H1 (cell line): ENCODE data around the gene ALPP. TPM values are rescaled to one million over a fixed set of nuclear protein-coding genes. Genes with fewer than 3 reads are reported as not detected.

Source experiments
- ASH2L ChIP-seq: fragments of 200-600, 300-600 bp; sonication (generic); IDR thresholded peaks from one replicate; pipeline ENCODE4 v1.7.1; 2017; ENCODE audit warnings: low read length
- CBX5 ChIP-seq: fragments of 300-800, 300-1000 bp; sonication (generic); IDR thresholded peaks from 2 replicates; pipeline ENCODE4 v1.7.1; 2016; ENCODE audit warnings: antibody characterized with exemption, low read length, low read depth
- GABPA ChIP-seq: IDR thresholded peaks from 2 replicates; pipeline ENCODE4 v1.6.1; 2011; ENCODE audit warnings: mild to moderate bottlenecking, low read length, moderate library complexity, borderline replicate concordance; ENCODE audit not compliant: insufficient read depth
- SP2 ChIP-seq: IDR thresholded peaks from 2 replicates; pipeline ENCODE4 v1.6.1; 2012; ENCODE audit warnings: mild to moderate bottlenecking, low read length, inconsistent platforms
- SUZ12 ChIP-seq: fragments of 200-600 bp; sonication (generic); IDR thresholded peaks from 2 replicates; pipeline ENCODE4 v1.6.1; 2012; ENCODE audit warnings: mild to moderate bottlenecking, inconsistent platforms, low read length, moderate library complexity, mixed read lengths
- TAF1 ChIP-seq: IDR thresholded peaks from 2 replicates; pipeline ENCODE4 v1.6.1; 2011; ENCODE audit warnings: mild to moderate bottlenecking, low read depth, low read length
- TBP ChIP-seq: IDR thresholded peaks from 2 replicates; pipeline ENCODE4 v1.6.1; 2011; ENCODE audit warnings: low read depth, low read length, improper control_type of control experiment
- polyA plus RNA-seq, 7 experiments: library from polyadenylated mRNA; depleted of rRNA in 3 of 7; stranded (reverse) in 5 of 7; unstranded in 2 of 7; fragments of >200 nt in 5 of 7; fragments of 200-250 nt in 2 of 7; gene quantifications; 1 replicate in 5 of 7; 2 replicates in 1 of 7; 4 replicates in 1 of 7; pipeline versions ENCODE4 v1.2.1 to v1.2.3, GENCODE V29; 2011 to 2013; ENCODE audit warnings: missing spikeins in 2 of 7, mixed read lengths in 2 of 7
- total RNA-seq: library from RNA; stranded (reverse); fragmentation: NEBNext Ultra II Directional; extraction: Animal tissue kit (Norgen Biotek cat#: 25700); gene quantifications from 2 replicates; pipeline ENCODE4 v1.2.1, GENCODE V29; 2021
- TF ChIP-seq, protein P1 (sequence below): fragments of 300-600 bp; sonication (generic); IDR thresholded peaks from 2 replicates; pipeline ENCODE4 v1.7.1; 2012; ENCODE audit warnings: low read length, moderate library complexity, mild to moderate bottlenecking, inconsistent platforms; ENCODE audit not compliant: insufficient replicate concordance
- TF ChIP-seq, protein P2 (sequence below): IDR thresholded peaks from 2 replicates; pipeline ENCODE4 v1.6.1; 2012; ENCODE audit warnings: inconsistent platforms

Gene ALPP
- total and polyA plus RNA-seq, 2 of the 8 experiments (the other 6 are each of a cell fraction or from before 2014, with no cell fraction given), result 0.15 TPM

DNA sequence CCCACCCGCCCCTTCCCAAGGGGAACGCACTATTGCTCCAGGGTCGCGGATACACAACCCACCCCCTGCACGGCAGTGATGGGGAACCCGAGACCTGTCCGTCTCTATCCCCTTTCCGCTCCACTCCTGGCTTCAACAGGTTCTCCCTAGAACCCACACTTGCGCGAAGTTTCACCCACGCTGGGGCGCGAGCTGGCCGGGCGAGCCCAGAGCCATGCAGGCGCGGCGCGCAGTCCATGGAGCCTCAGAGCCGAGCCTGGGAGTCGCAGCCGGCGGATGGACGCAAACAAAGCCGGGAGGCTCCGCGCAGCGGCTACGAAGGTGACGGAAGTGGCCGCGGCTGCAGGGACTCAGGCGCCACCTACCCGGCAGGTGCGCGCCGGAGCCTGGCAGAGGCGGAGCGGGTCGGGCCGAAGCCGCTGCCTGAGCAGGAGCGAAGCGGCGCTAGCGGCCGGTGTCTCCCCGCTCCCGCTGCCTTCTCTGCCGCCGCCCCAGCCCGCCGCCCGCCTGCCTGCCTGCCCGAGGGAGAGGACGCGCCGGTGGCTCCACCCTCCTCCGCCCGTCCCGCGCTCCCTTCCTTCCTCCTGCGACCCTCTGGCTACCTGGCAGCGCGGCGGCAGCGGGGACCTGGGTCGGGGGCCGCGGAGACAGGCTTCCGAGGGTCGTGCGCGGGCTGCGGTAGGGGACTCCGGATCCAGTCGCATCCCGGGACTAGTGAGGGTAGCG is 42.1 kb downstream of the ALPP start (continued):
- TF ChIP-seq, protein P1, sequence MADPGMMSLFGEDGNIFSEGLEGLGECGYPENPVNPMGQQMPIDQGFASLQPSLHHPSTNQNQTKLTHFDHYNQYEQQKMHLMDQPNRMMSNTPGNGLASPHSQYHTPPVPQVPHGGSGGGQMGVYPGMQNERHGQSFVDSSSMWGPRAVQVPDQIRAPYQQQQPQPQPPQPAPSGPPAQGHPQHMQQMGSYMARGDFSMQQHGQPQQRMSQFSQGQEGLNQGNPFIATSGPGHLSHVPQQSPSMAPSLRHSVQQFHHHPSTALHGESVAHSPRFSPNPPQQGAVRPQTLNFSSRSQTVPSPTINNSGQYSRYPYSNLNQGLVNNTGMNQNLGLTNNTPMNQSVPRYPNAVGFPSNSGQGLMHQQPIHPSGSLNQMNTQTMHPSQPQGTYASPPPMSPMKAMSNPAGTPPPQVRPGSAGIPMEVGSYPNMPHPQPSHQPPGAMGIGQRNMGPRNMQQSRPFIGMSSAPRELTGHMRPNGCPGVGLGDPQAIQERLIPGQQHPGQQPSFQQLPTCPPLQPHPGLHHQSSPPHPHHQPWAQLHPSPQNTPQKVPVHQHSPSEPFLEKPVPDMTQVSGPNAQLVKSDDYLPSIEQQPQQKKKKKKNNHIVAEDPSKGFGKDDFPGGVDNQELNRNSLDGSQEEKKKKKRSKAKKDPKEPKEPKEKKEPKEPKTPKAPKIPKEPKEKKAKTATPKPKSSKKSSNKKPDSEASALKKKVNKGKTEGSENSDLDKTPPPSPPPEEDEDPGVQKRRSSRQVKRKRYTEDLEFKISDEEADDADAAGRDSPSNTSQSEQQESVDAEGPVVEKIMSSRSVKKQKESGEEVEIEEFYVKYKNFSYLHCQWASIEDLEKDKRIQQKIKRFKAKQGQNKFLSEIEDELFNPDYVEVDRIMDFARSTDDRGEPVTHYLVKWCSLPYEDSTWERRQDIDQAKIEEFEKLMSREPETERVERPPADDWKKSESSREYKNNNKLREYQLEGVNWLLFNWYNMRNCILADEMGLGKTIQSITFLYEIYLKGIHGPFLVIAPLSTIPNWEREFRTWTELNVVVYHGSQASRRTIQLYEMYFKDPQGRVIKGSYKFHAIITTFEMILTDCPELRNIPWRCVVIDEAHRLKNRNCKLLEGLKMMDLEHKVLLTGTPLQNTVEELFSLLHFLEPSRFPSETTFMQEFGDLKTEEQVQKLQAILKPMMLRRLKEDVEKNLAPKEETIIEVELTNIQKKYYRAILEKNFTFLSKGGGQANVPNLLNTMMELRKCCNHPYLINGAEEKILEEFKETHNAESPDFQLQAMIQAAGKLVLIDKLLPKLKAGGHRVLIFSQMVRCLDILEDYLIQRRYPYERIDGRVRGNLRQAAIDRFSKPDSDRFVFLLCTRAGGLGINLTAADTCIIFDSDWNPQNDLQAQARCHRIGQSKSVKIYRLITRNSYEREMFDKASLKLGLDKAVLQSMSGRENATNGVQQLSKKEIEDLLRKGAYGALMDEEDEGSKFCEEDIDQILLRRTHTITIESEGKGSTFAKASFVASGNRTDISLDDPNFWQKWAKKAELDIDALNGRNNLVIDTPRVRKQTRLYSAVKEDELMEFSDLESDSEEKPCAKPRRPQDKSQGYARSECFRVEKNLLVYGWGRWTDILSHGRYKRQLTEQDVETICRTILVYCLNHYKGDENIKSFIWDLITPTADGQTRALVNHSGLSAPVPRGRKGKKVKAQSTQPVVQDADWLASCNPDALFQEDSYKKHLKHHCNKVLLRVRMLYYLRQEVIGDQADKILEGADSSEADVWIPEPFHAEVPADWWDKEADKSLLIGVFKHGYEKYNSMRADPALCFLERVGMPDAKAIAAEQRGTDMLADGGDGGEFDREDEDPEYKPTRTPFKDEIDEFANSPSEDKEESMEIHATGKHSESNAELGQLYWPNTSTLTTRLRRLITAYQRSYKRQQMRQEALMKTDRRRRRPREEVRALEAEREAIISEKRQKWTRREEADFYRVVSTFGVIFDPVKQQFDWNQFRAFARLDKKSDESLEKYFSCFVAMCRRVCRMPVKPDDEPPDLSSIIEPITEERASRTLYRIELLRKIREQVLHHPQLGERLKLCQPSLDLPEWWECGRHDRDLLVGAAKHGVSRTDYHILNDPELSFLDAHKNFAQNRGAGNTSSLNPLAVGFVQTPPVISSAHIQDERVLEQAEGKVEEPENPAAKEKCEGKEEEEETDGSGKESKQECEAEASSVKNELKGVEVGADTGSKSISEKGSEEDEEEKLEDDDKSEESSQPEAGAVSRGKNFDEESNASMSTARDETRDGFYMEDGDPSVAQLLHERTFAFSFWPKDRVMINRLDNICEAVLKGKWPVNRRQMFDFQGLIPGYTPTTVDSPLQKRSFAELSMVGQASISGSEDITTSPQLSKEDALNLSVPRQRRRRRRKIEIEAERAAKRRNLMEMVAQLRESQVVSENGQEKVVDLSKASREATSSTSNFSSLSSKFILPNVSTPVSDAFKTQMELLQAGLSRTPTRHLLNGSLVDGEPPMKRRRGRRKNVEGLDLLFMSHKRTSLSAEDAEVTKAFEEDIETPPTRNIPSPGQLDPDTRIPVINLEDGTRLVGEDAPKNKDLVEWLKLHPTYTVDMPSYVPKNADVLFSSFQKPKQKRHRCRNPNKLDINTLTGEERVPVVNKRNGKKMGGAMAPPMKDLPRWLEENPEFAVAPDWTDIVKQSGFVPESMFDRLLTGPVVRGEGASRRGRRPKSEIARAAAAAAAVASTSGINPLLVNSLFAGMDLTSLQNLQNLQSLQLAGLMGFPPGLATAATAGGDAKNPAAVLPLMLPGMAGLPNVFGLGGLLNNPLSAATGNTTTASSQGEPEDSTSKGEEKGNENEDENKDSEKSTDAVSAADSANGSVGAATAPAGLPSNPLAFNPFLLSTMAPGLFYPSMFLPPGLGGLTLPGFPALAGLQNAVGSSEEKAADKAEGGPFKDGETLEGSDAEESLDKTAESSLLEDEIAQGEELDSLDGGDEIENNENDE, result no peak
- TF ChIP-seq GABPA (peak; percentile 61; the same call in 1 of the 2 replicates), SP2 (no peak), SUZ12 (peak; percentile 62), CBX5 (no peak), ASH2L (no peak), TAF1 (peak; percentile 61; the same call in 1 of the 2 replicates), TBP (peak; percentile 71)
- TF ChIP-seq, protein P2, sequence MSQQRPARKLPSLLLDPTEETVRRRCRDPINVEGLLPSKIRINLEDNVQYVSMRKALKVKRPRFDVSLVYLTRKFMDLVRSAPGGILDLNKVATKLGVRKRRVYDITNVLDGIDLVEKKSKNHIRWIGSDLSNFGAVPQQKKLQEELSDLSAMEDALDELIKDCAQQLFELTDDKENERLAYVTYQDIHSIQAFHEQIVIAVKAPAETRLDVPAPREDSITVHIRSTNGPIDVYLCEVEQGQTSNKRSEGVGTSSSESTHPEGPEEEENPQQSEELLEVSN, result no peak; the same call in 1 of the 2 replicates
